Dendritic cell treated with granulocyte-macrophage colony-stimulating factor and Interleukin-4, amounts not matched to agents 40 ng/mL and 50 ng/mL, for 4 days (primary cell): ENCODE measurements around the gene SRA1.

Source experiments
- H3K27ac Mint-ChIP-seq: one replicate; pipeline ENCODE4 v1.8.0; 2022; ENCODE audit warnings: mild to moderate bottlenecking, mixed read lengths
- H3K27me3 Mint-ChIP-seq: one replicate; pipeline ENCODE4 v1.8.0; 2022; ENCODE audit warnings: mild to moderate bottlenecking, mixed read lengths
- H3K36me3 Mint-ChIP-seq: one replicate; pipeline ENCODE4 v1.8.0; 2022; ENCODE audit warnings: low read depth, mixed read lengths
- H3K4me1 Mint-ChIP-seq: one replicate; pipeline ENCODE4 v1.8.0; 2022; ENCODE audit warnings: low read depth, mixed read lengths
- H3K4me3 Mint-ChIP-seq: one replicate; pipeline ENCODE4 v1.8.0; 2022; ENCODE audit warnings: mild to moderate bottlenecking, moderate library complexity, mixed read lengths
- H3K9me3 Mint-ChIP-seq: one replicate; pipeline ENCODE4 v1.8.0; 2022; ENCODE audit warnings: mixed read lengths
- intact Hi-C: fragments of 100-400 bp; cut with micrococcal nuclease; formaldehyde crosslinking; loops from one replicate; pipeline ENCODE4 v1.15.0; 2022

Gene SRA1

GRCh38 chr5:140566665-140567064 lies 9.4 kb upstream of the SRA1 start:
- no peaks in the 10 kb centered on the region for H3K27me3 Mint-ChIP-seq
- intact Hi-C loops, result no loop called here
- H3K4me3 Mint-ChIP-seq, result no peak overlapping the region
- no peaks in the 10 kb centered on the region for H3K9me3 Mint-ChIP-seq
- peaks cover 70% of the 10 kb centered on the region for H3K4me1 Mint-ChIP-seq
- peaks cover 62% of the 10 kb centered on the region for H3K36me3 Mint-ChIP-seq
- H3K27ac Mint-ChIP-seq, result peak overlapping the region; percentile 1

DNA sequence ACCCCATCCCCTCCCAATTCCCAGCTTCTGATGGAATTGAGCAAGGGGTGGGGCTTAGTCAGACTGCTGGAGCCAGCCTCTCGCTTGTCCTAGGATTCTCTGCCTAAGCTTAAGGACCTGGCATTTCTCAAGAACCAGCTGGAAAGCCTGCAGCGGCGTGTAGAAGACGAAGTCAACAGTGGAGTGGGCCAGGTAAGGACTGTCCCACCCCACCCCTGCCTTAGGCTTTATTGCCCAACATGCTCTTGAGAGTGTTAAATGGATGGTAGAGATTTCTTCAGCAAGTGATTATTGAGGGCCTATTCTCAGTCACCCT lies 8.5 kb upstream of the SRA1 start:
- H3K9me3 Mint-ChIP-seq, result no peaks in the 10 kb centered on the region
- no peaks in the 10 kb centered on the region for H3K27me3 Mint-ChIP-seq
- H3K4me3 Mint-ChIP-seq, result peak overlapping the region; percentile 96
- H3K4me1 Mint-ChIP-seq, result peaks cover 70% of the 10 kb centered on the region
- H3K36me3 Mint-ChIP-seq, result peaks cover 65% of the 10 kb centered on the region
- intact Hi-C loops, result loop anchor here (2.0 kb wide), 1 partner anchor 73 kb away; the partner anchor contains the start of gene TMCO6
- H3K27ac Mint-ChIP-seq, result peak overlapping the region; percentile 97

DNA sequence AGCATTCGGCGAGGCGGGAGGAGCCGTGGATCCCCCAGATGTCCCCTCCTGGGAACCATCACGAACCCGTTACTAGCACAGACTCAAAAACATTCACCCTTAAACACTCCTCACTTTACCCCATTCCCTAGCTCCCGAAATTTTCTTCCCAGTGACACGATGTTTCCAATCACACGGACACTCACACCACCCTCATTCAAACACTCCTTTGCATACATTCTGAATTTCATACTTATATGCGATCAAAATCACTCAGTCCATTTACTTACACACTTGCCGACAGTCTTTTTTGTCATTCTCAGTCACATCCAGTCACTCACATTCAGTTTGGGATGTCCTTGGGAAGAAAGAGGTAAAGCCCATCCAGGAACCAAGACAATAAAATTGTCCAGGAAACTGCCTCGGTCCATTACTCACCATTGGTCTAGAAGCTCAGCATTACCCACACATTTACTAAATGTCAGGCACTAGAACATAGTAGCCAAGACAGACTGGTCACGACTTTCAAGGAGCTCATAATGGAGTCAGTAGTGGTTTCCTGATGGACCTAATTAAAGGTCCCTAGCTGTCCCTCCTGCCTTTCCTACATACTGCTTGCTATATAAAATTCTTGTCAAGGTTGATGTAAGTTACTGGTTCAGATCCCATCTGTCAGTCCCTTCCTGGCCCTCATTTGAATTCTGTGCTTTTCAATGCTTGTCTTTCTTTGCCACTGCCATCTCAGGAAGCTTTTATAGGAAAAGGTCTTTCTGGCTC lies 7.9 kb upstream of the SRA1 start:
- Mint-ChIP-seq H3K36me3 (peaks cover 65% of the 10 kb centered on the region), H3K4me3 (peak overlapping the region; percentile 96), H3K27ac (peak overlapping the region; percentile 97), H3K27me3 (no peaks in the 10 kb centered on the region), H3K4me1 (peaks cover 67% of the 10 kb centered on the region), H3K9me3 (no peaks in the 10 kb centered on the region)
- intact Hi-C loops, result loop anchor here (2.0 kb wide), 1 partner anchor 74 kb away; the partner anchor contains the start of gene TMCO6

- Mint-ChIP-seq H3K4me3 (peak within 1 kb of the TSS; percentile 96), H3K27ac (peak within 1 kb of the TSS; percentile 97), H3K4me1 (peaks cover 63% of the 10 kb centered on the region), H3K27me3 (no peaks in the 10 kb centered on the region), H3K9me3 (no peaks in the 10 kb centered on the region), H3K36me3 (peaks cover 70% of the 10 kb centered on the region)
- intact Hi-C loops, result loop anchor here (1.0 to 2.0 kb wide), 2 partner anchors 17 to 74 kb away; partner anchors contain the start of genes EIF4EBP3 and TMCO6
These were observed 7.1 kb upstream of the SRA1 start, which contains the start of the genes APBB3 and SLC35A4 for GRCh38 chr5:140564196-140565023. Gene APBB3 (minus strand): TSS chr5:140564598. CDS start chr5:140564245, 353 bp downstream. Gene SLC35A4 (plus strand): TSS chr5:140564828. CDS start chr5:140567170, 2,342 bp downstream.

- intact Hi-C loops, result no loop called here
- peak overlapping the region; percentile 97 for H3K27ac Mint-ChIP-seq
- no peaks in the 10 kb centered on the region for H3K27me3 Mint-ChIP-seq
- H3K4me3 Mint-ChIP-seq, result peak overlapping the region; percentile 96
- peaks cover 60% of the 10 kb centered on the region for H3K4me1 Mint-ChIP-seq
- no peaks in the 10 kb centered on the region for H3K9me3 Mint-ChIP-seq
- H3K36me3 Mint-ChIP-seq, result peaks cover 67% of the 10 kb centered on the region
These were observed 6.3 kb upstream of the SRA1 start for GRCh38 chr5:140563596-140563995.

- Mint-ChIP-seq H3K4me3 (no peak overlapping the region), H3K4me1 (peaks cover 55% of the 10 kb centered on the region), H3K27ac (no peak overlapping the region), H3K9me3 (no peaks in the 10 kb centered on the region), H3K36me3 (peaks cover 50% of the 10 kb centered on the region), H3K27me3 (no peaks in the 10 kb centered on the region)
- intact Hi-C loops, result no loop called here
These were observed 4.7 kb upstream of the SRA1 start for GRCh38 chr5:140561753-140562523.

DNA sequence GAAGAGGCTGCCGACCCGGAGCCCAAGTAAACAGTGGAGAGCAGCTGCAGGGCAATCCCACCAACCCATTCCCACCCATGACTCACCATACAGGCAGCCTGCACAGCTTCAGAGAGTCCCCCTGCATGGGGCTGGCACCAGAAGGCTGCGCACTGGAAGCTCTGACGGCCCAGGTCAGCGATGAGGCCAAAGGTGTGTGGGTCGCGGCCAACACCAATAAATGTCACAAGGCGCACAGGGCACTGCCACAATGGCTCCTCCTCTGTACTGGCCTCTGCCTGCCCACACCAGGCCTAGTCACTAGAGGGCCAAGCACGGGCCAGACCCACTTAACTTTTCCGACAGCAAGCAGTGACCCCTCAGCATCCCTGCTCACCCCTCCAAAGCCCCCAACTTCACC lies 3.0 kb upstream of the SRA1 start:
- Mint-ChIP-seq H3K4me1 (peaks cover 52% of the 10 kb centered on the region), H3K27me3 (no peaks in the 10 kb centered on the region), H3K36me3 (peaks cover 42% of the 10 kb centered on the region), H3K9me3 (no peaks in the 10 kb centered on the region), H3K4me3 (no peak overlapping the region), H3K27ac (no peak overlapping the region)
- intact Hi-C loops, result no loop called here

DNA sequence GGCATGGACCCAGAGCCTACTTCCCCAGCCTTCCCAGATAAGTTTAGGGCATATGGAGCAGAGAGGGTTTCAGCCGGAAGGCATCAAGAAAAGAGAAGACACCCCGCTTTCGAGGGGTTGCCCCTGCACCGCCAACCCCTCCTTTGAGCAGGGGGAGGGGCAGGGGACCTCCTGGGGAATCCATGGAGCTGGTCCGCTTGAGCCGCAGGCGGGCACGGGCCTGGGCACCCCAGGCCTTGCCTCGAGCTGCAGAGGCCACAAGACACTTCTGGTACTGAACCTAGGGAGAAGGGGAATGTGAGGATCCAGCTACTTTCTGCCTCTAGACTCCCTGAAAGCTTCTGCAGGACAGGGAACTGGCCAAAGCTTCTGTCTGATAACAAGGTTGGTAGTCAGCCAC lies 1.3 kb upstream of the SRA1 start:
- intact Hi-C loops, result no loop called here
- H3K4me3 Mint-ChIP-seq, result no peak overlapping the region
- peaks cover 51% of the 10 kb centered on the region for H3K36me3 Mint-ChIP-seq
- no peaks in the 10 kb centered on the region for H3K27me3 Mint-ChIP-seq
- H3K27ac Mint-ChIP-seq, result peak overlapping the region; percentile 94
- no peaks in the 10 kb centered on the region for H3K9me3 Mint-ChIP-seq
- H3K4me1 Mint-ChIP-seq, result peaks cover 57% of the 10 kb centered on the region

GRCh38 chr5:140557965-140558364 lies 692 bp upstream of the SRA1 start:
- Mint-ChIP-seq H3K4me3 (peak overlapping the region; percentile 82), H3K36me3 (peaks cover 56% of the 10 kb centered on the region), H3K9me3 (no peaks in the 10 kb centered on the region), H3K27me3 (no peaks in the 10 kb centered on the region), H3K4me1 (peaks cover 58% of the 10 kb centered on the region), H3K27ac (peak overlapping the region; percentile 94)
- intact Hi-C loops, result loop anchor here (1.0 kb wide), 1 partner anchor 9 kb away; no protein-coding TSS in a partner anchor

GRCh38 chr5:140556438-140556837 lies 835 bp downstream of the SRA1 start:
- peak overlapping the region; percentile 82 for H3K4me3 Mint-ChIP-seq
- H3K4me1 Mint-ChIP-seq, result peaks cover 60% of the 10 kb centered on the region
- H3K36me3 Mint-ChIP-seq, result peaks cover 62% of the 10 kb centered on the region
- H3K27ac Mint-ChIP-seq, result peak overlapping the region; percentile 94
- intact Hi-C loops, result no loop called here
- H3K27me3 Mint-ChIP-seq, result no peaks in the 10 kb centered on the region
- no peaks in the 10 kb centered on the region for H3K9me3 Mint-ChIP-seq

DNA sequence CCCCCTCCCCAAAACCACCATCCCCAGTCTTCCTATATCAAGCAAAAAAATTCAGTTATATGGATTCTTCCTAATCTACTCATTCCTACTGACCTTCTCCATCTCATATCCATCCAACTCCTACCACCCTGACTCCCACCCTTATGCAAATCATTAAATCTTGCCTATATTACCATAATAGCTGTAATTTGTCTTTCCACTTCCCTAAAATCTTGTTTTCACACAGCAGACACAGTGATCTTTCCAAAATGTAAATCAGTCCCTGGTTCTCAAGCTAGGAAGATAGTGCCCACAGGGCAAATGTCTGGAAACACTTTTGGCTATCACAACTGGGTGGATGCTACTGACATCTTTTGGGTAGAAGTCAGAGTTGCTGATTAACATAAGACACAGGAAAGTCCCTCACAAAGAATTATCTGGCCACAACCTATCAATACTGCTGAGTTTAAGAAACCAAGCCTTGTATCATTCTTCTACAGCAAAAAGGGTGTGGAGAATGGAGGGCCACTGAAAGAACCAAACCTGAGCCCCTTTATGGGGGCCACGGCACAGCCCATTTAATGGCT lies 1.4 kb downstream of the SRA1 start:
- intact Hi-C loops, result no loop called here
- H3K27me3 Mint-ChIP-seq, result no peaks in the 10 kb centered on the region
- peaks cover 62% of the 10 kb centered on the region for H3K36me3 Mint-ChIP-seq
- H3K4me3 Mint-ChIP-seq, result peak overlapping the region; percentile 33
- no peaks in the 10 kb centered on the region for H3K9me3 Mint-ChIP-seq
- peak overlapping the region; percentile 94 for H3K27ac Mint-ChIP-seq
- H3K4me1 Mint-ChIP-seq, result peaks cover 60% of the 10 kb centered on the region

GRCh38 chr5:140554454-140554853 lies 2.8 kb downstream of the SRA1 start:
- H3K4me3 Mint-ChIP-seq, result no peak overlapping the region
- H3K27ac Mint-ChIP-seq, result no peak overlapping the region
- H3K9me3 Mint-ChIP-seq, result no peaks in the 10 kb centered on the region
- no peaks in the 10 kb centered on the region for H3K27me3 Mint-ChIP-seq
- peaks cover 66% of the 10 kb centered on the region for H3K4me1 Mint-ChIP-seq
- intact Hi-C loops, result no loop called here
- peaks cover 62% of the 10 kb centered on the region for H3K36me3 Mint-ChIP-seq

- H3K9me3 Mint-ChIP-seq, result no peaks in the 10 kb centered on the region
- intact Hi-C loops, result no loop called here
- H3K27ac Mint-ChIP-seq, result peak overlapping the region; percentile 39
- H3K27me3 Mint-ChIP-seq, result no peaks in the 10 kb centered on the region
- H3K36me3 Mint-ChIP-seq, result peaks cover 70% of the 10 kb centered on the region
- peaks cover 68% of the 10 kb centered on the region for H3K4me1 Mint-ChIP-seq
- H3K4me3 Mint-ChIP-seq, result no peak overlapping the region
These were observed 3.6 kb downstream of the SRA1 start for GRCh38 chr5:140553657-140554056.
